GM20431 (cell line): ENCODE measurements around the gene EXOC4.
"Not testable (repeated sequence)": the region's sequence is repeated elsewhere in the genome, so short reads cannot be mapped to it uniquely, and the experiment has no call there.

Source experiments
- in situ Hi-C: fragments of 300-500 bp; cut with MseI, MboI; formaldehyde crosslinking; loops from one replicate; pipeline ENCODE4 v1.15.0; 2020; ENCODE audit warnings: low sequenced_read_pairs; ENCODE audit not compliant: unreplicated experiment

Gene EXOC4

DNA sequence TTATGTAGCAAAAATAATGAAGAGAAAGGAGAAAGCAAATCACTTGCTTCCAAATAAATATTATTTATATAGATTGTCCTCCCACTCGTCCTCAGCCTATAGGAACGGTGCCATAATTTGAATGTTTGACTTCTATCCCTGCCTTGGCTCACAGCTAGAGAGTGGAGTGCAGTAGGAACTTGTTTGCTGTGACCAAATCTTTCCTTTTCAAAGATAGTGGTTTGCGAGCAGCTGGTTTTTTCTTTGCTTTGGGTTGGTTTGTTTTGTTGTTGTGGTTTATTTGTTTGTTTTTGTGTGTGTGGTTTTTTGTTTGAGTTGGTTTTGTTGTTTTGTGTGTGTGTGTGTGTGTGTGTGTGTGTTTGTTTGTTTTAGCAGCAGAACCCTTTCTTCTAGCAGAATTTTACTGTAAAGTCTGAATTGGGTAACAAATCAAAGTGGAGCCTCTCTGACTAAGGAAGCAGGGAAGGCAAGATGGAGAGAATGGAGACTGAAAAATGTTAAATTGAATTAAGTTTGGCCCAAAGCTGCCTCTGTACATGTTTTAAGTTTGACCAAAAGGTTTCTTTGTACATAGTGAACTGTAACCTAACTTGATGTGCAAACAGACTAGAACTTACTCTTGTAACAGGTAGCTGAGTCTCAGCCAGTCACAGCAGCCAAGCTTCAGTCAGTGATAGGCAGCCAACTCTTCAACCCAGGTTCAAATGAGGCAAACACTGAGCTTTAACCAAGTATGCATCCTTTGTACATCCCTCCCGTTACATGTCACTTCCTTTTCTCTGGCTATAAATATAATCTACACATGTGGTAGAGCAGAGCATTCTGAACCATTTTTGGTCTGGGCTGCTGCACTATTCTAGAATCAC, 724.8 kb downstream of the EXOC4 start:
- in situ Hi-C loops = no loop called here

DNA sequence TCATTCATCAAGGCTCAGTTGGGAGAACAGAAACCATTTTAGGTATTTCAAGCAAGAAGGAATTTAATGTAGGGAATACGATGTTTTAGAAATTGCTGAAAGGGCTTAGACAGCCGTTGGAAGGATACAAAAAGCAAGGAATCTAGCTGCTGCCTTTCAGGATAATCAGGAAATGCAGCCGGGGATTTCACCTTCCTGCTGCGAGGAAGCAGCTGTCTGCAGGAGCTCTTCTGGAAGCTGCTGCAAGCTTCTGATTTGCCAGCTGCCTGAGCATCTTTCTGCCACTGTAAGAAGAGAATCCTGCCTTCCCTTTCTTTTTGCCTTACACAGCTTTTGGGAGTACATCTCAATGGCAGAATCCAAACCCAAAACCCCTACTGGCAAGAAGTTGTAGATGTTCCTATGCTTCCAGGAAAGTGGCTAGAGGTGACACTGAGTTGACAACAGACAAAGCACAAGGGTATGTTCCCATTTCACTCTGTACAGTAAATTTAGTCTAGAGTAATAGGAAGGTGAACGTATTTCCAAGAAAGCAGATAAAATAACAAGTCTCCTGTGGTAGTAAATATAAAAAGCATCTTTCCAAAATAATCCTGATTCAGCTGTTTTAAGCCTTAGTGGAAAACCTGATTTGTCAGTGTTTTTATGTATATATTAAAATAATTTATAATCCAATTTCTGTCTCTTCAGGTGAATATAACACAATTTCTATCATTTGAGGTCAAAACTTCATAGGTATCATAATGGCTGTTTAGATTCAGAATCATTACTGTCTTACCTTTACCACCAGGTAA, 725.8 kb downstream of the EXOC4 start:
- in situ Hi-C loops = no loop called here

DNA sequence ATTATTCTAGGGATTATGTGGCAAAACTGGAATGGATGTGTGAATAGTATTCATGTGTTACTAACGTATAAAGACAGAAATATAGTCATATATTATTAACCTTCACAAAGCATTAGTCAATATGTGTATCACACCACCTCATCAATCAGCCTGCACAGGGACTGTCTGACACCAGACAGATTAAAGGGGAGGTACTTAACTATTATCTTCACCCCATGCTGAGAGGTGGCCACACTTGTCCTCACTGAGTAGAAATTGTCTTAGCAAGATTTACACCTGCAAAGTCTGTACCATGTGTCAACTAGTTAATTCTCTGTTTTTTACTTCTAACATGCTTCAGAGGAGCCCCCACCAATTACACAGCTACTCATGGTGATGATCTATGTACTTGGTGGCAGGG, 727.9 kb downstream of the EXOC4 start:
- in situ Hi-C loops = no loop called here

DNA sequence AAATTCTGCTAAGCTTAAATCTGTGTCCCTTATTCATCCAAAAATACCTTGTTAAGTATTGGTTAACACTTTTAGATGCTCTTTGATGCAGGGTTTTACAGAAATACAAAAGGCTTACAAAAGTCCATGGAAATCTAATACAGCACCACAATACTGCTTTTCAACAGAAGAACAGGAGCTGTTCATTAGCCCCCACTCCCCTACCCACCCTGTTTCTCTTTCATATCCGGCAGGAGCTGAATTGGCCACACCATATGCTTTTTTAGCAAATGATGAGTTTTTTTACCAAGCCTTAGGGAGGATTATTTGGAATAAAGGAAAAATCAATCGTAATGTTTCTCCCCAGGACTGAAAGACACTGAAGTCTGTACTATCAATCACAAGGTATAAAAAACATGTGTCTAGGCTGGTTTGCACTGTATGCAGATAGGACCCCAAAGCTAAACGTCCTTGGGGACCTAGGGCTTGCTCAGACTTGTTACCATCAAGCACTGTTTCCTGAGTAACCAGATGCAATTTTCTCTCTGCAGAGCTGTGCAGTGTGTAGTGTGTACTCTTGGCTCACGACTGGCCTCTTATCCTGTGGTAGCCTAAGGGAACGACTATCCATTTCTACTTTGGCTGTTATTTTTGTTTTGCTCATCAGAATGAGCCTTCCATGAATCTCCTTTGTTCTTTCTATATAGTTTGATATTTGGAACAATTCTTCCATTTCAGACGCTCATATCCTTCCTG, 731.0 kb downstream of the EXOC4 start:
- in situ Hi-C loops = no loop called here

DNA sequence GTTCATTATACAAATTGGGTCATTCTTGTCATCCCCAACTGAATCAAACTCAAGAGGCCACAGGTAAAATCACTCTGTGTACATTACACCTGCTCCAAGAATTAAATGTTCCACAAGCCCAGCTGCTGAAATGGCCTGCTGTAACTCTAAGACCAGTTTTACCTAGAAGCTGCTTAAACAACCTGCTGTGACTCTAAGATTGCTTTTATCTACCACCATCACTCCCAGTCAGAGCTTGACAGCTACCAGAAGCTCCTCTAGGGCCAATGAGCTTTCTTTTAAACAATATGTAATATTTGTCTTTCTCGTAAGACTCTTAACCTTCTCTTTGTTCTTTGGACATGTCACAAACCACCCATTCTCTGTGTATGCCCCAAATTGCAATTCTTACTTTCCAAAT, 732.4 kb downstream of the EXOC4 start:
- in situ Hi-C loops = no loop called here

DNA sequence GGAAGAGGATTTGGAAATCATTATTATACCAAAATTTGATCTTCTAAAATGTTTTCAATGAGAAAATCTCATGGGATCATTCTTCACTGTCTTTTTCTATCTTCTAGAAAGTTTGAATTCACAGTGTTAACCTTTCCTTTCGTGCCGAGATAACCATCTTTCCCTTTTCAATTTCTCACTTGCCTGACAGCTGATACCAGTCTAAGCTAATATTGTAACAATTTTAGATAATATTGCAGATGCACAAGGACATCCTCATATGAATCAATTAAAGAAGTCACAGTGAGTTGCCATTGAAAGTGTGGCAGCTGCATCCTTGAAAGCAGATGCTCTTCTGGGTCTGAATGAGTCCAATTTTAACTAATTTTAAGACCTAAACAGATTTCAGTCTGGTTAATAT, 734.7 kb downstream of the EXOC4 start:
- in situ Hi-C loops = no loop called here

DNA sequence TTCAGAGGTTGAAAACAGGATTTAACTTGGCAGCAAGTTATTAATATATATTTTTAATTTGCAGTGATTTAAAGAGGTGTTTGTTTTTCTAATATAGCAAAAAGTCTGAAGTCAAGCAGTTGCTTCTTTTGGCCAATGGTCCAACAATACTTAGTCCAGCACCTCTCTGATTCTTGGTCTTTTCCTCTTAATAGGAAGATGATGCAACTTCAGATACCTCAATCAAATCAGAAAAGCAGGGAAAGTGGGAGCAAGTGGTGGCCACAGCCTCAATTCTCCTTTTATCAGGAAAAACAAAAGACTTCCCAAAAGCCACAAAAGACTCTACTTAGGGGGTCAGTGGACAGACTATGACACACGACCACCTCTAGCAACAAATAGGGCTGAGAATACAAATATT, 740.7 kb downstream of the EXOC4 start:
- in situ Hi-C loops = no loop called here

DNA sequence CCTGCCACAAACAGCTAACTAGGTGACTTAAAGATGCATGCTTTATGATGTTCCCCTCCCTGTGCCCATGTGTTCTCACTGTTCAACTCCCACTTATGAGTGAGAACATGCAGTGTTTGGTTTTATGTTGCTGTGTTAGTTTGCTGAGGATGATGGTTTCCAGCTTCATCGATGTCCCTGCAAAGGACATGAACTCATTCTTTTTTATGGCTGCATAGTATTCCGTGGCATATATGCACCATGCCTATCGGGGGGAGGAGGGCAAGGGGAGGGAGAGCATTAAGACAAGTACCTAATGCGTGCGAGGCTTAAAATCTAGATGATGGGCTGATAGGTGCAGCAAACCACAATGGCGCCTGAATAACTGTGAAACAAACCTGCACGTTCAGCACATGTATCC, 741.2 kb downstream of the EXOC4 start:
- in situ Hi-C loops = not testable (repeated sequence)

DNA sequence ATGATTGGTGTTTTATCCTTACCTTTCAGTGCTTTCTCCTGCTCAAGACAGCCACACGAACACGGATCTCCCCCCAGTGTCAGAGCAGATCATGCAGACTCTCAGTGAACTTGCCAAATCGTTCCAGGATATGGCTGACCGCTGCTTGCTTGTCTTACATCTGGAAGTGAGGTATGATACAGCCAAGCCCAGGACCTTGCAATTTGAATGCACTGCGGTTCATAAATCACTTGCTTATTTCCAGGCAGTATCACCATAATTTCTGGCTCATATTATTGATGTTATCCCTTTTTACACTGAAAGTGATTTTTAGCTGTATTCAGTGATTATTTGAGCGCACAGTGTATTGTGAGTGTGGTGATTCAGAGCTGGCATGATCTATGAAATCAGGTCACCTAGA, 744.6 kb downstream of the EXOC4 start:
- in situ Hi-C loops = no loop called here

DNA sequence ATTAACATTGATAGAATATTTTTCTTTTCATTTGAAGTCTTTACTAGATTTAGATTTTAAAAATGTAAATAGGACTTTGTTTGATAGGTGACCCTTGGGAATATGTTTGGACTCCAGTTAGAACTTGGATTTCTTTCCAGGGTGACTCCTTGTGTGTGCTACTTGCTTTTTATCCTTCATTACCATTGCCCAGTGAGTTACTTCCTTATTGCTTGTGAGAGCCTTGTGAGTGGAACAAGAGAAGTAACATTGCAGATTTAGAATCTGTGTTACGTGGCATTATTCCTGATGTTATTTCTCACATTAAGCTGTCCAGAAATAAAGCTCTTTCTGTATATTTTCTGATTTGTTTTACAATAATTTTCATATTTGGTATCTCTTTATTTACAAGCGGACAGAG, 746.3 kb downstream of the EXOC4 start:
- in situ Hi-C loops = no loop called here

DNA sequence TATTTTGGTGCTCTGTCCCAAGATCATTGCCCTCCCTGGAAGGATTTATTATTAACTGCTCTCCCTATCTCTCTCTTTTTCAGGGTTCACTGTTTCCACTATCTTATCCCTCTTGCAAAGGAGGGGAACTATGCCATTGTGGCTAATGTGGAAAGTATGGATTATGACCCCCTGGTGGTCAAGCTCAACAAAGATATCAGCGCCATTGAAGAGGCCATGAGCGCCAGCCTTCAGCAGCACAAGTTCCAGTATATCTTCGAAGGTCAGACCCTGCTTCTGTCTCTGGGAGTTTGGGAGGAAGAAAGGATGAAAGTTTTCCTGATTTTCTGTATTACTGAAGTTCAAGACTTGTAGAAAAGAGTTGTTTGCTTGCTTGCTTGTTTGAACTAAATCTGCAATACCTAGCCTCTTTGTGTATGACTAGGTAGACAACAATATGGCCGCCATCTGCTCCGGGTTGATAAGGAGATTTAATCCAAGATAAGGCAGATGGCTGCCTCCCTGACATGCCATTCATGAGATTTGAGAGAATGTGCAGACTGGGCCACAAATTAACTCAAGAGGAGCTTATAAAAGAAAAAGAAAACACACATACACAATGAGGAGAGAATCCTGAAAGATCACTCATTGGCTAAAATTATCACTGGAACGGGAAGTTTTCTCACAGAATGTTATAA, 752.1 kb downstream of the EXOC4 start:
- in situ Hi-C loops = no loop called here

DNA sequence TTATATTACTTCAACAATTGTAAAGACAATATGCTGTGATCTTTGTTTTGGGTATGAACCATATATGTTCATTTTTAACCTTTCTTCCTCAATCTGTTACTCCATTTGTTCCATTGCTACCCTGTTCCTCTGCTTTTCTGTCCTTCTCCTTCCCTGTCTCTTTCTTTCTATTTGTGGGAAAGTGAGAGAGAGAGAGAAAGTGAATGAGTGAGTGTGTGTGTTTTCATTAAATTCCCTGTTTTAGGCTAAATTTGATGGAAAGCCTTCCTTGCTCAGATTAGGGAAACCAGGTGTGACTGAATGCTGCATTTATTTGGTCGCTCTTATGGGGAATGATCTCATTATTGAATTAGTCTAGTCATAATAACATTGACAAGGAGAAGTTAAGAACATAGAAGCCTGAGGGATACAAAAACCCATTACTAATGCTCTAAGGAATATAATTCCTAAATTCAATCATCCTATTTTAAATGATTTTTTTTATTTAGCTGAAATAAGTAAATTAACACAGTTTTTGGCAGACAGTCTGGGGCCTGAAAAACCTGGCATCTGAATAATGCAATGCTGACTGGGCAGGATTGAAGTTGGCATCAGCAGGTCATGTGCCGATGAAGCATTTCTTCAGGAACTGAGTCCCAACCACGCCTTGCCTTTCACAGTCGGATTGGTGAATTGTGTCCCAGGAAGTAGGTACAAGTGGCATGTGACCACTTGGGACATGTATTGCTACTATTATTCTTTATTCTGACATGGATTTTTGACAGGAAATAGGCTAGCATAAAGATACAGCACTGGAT, 756.6 kb downstream of the EXOC4 start:
- in situ Hi-C loops = no loop called here

DNA sequence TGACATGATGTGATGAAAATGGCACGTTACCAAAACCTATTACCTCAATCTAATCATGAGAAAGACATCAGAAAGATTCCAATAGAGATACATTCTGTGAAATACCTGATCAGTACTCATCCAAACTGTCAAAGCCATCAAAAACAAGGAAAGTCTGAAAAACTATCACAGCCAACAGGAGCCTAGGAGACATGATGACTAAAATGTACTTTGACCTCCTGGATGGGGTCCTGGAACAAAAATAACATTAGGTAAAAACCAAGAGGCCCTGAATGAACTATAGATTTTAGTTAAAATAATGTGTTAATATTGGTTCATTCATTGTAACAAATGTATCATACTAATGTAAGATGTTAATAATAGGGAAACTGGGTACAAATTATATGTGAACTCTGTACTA, 760.4 kb downstream of the EXOC4 start:
- in situ Hi-C loops = no loop called here

DNA sequence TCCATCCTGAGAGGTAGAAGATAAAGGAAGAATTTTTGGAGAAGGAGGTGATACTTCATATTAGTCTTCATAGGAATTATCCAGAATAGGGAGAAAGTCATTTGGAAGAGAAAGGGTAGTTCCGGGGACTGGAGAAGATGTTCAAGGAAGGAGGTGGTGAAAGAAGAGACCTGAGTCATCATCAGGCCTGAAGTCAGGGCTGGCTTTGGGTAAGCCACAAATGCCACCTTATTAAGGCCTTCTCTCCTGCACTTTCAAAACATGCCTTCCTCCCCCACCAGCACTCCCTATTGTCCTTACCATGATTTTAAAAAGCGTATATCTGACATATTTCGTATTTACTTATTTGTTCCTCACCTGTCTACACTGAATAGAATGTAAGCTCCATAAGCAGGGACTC, 762.1 kb downstream of the EXOC4 start:
- in situ Hi-C loops = no loop called here

DNA sequence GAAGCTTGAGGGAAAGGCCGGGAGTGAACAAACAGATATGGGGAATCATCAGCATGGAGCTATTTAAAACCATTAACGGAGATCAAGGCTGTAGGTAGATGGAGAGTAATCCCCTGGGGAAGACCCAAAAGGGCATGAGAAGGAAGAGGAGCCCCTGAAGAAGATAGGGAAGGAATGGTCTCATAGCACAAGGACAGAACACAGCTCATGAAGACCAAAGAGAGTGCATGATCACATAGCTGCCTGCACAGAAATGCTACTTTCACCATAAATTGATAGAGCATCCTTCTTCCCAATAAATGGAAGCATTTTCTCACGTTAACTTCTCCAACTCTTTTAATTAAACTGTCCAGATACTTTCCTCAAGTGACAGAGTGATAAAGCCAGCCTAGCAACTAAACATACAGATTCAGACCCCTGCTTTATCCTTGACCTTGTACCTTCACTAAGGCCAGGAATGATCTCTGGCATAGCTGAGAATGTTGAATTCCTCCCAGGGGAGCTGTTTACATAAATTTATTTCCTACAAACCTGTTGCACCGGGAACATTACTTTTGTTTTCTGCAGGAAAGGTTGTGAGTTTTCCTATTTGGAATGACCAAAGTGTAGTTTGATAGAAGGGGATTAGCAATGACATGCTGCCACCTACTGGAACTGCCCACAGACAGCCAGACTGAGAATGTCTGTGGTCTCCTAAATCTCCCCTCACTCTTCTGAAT, 763.5 kb downstream of the EXOC4 start:
- in situ Hi-C loops = no loop called here

DNA sequence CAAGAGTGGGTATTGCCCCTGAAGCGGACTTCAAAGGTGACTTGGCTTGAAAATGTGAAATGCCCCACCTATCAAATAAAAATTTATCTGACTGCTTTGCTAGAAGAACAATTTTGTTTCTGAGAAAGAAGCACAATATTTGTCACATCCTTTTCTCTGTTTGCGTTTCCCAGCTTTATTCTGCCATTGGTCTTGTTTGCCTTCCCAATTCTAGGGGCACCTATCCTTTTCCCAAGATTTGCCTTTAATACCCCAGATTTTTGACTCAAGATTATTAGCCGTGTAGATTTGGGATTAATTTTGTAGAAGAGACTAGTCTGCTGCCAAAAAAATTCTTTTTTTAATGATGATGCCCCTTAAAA, 764.0 kb downstream of the EXOC4 start:
- in situ Hi-C loops = no loop called here

DNA sequence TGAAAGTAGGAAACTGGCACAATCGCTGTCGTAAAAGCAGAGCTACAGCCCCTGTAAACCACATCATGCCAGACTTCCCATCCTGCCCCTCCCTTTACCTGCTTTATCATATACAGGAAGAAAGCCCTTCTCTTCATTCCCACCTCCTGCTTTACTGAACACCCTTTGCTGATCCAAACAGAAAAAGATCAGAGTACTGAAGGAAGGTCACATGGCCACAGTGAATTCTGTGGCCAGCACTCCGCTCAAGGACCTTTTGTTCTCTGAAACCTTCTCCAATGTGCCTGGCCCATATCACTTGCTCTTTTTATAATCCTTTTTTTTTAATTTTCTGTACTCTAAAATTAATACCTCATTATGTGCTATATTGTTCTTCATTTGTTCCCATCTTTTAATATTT, 765.4 kb downstream of the EXOC4 start:
- in situ Hi-C loops = no loop called here

DNA sequence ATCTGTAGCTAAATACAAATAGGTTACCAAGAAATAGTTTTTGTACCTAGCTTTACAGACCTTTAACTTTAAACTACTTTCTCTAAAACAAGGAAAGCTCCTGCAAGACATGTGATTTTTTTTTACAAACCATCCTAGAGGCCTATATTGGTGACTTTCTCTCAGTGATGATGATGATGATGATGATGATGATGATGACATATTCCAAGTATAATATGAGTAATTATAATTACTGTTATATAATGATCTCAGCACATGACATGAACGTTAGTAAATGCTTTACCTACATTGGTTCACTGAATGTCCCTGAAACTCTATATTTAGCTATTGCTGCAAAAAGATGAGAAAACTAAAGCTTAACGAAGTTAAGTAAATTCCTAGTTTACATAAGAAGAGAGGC, 766.4 kb downstream of the EXOC4 start:
- in situ Hi-C loops = no loop called here

DNA sequence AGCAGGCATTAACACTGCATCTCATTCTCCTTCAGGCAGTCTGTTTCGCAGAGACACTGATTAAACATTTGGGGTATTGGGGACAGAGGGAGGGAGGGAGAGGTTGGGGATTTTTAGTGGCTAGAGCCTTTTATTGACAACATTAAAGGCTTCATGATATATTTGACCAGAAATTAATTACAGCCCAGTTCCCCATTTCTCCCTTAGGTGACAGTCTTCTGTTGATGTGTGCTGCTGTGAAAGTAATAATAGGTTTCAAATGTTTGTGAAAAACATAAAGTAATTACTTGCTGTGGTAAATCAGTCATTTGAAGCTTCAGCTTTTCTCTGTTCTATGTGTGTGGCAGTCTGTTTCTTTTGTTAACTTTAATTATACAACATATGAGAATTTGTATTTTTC, 769.0 kb downstream of the EXOC4 start:
- in situ Hi-C loops = no loop called here
